ENCODE results near the gene MYO1H. TPM values are rescaled to one million over a fixed set of nuclear protein-coding genes. Genes with fewer than 3 reads are reported as not detected.
"Not testable (repeated sequence)": the region's sequence is repeated elsewhere in the genome, so short reads cannot be mapped to it uniquely, and the experiment has no call there.

MYO1H gene
- total RNA-seq, 1 donor from 2014 or later = 4.4 TPM

DNA sequence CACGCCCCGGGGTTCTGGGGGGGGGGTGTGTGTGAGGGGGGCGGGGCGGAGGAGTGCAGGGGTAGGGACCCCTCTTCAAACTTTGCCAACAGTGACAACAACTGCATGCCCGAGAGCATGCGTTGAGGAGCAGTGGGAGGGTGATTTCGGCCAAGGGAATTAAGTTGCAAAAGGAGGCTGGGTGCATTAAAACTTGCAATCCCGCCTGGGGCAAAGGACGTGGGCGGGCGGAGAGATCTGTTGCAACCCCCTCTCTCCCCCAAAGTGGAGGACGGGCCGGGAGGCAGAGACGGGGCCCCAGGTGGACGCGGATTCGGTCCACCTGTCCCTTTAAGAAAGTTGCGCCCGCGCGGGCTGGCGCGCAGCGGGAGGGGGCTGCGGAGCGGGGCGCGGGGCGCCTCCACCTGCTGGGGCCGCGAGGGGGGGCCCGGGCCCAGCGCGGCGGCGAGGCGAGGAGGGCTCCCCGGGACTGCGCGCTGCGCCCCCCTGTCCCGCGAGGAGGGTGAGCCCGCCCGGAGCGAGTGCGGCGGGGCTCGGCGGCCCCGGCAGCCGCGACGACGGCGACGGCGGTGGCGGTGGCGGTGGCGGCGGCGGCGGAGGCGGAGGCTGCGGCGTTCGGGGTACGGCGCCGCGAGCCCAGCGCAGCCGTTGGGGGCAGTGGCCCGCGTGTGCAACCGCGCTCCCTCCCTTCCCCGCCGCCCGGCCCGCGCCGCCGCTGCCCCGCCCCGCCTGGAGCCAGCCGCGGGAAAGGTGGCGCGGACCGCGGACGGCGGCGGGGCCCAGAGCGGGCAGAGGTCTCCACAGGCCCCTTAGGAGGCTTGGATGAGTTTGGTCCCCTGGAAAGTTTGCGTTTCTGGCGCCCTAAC, 38.1 kb upstream of the MYO1H start:
- peak overlapping the region; percentile 92 for H3K4me3 Mint-ChIP-seq (ENCODE audit: unreplicated experiment)
- H3K27me3 Mint-ChIP-seq (ENCODE audit: unreplicated experiment) = peaks cover 15% of the 10 kb centered on the region
- no peak overlapping the region for H3K27ac Mint-ChIP-seq (ENCODE audit: unreplicated experiment)
- TF ChIP-seq, protein P1, sequence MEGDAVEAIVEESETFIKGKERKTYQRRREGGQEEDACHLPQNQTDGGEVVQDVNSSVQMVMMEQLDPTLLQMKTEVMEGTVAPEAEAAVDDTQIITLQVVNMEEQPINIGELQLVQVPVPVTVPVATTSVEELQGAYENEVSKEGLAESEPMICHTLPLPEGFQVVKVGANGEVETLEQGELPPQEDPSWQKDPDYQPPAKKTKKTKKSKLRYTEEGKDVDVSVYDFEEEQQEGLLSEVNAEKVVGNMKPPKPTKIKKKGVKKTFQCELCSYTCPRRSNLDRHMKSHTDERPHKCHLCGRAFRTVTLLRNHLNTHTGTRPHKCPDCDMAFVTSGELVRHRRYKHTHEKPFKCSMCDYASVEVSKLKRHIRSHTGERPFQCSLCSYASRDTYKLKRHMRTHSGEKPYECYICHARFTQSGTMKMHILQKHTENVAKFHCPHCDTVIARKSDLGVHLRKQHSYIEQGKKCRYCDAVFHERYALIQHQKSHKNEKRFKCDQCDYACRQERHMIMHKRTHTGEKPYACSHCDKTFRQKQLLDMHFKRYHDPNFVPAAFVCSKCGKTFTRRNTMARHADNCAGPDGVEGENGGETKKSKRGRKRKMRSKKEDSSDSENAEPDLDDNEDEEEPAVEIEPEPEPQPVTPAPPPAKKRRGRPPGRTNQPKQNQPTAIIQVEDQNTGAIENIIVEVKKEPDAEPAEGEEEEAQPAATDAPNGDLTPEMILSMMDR (IDR thresholded peaks at IDR 0.05; ENCODE audit: unreplicated experiment) = no peak
- no peaks in the 10 kb centered on the region for H3K9me3 Mint-ChIP-seq (ENCODE audit: unreplicated experiment)
- H3K36me3 Mint-ChIP-seq (ENCODE audit: low read depth, unreplicated experiment) = peaks cover 4% of the 10 kb centered on the region
- peaks cover 6% of the 10 kb centered on the region for H3K4me1 Mint-ChIP-seq (ENCODE audit: unreplicated experiment)
- DNase-seq (ENCODE audit: low spot score) = no peak

DNA sequence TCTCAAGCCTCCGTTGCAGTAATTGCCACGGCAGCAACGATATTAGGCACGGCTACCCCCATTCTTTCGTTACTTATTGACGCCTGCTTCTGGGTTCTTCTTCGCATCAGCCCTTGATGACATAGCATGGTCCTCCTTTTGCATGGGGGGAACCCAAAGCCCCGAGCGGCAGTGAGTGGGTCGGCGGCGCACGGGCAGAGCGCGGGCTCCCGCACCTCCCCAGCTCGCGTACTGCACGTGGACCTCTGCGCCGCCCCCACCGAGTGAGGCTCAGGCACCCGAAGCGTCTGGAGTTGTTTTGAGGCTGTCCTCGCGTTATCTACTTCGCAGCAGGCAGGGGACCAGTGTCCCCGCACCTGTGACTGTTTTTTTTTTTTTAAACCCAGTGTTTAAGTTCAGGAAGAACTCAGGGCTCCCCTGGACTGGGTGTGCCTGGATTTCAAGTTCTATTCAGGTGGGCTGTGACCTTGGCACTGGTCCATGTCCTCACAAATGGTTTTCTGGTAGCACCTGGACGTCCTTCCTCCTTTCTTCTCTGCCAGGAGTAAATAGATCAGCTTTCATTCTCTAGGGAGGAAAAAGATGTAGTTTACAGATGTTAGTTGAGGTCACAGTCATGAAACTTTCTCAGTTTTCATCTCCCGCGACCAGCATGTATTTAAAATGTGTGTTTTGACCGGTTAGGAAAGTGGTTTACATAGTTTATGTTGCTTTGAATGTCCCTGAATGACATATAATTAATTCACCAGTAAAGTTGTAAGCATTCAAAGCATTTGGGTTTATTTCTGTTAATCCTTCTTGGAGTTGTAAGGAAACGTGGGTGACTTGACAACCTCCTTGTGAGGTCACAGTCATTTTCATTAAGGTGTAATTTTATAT, 37.2 kb upstream of the MYO1H start:
- no peak overlapping the region for H3K27ac Mint-ChIP-seq (ENCODE audit: unreplicated experiment)
- peaks cover 15% of the 10 kb centered on the region for H3K27me3 Mint-ChIP-seq (ENCODE audit: unreplicated experiment)
- DNase-seq (ENCODE audit: low spot score) = no peak

DNA sequence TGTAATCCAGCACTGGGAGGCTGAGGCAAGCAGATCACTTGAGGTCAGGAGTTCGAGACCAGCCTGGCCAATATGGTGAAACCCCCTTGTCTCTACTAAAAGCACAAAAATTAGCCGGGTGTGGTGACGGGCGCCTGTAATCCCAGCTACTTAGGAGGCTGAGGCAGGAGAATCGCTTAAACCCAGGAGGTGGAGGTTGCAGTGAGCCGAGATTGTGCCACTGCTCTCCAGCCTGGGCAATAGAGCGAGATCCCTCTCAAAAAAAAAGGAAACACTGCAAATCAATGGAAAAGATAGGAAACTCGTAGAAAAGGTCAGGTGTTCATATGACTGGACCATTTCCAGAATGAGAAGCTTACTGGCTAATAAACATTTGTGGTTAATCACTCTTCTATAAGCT, 26.4 kb upstream of the MYO1H start:
- not testable (repeated sequence) for H3K4me3 Mint-ChIP-seq (ENCODE audit: unreplicated experiment); H3K36me3 Mint-ChIP-seq (ENCODE audit: low read depth, unreplicated experiment)

More for the DNA sequence above, 37.2 kb upstream of the MYO1H start:
- peaks cover 4% of the 10 kb centered on the region for H3K36me3 Mint-ChIP-seq (ENCODE audit: low read depth, unreplicated experiment)
- H3K9me3 Mint-ChIP-seq (ENCODE audit: unreplicated experiment) = no peaks in the 10 kb centered on the region
- peaks cover 6% of the 10 kb centered on the region for H3K4me1 Mint-ChIP-seq (ENCODE audit: unreplicated experiment)
- peak overlapping the region; percentile 77 for H3K4me3 Mint-ChIP-seq (ENCODE audit: unreplicated experiment)
- TF ChIP-seq, protein P1 (IDR thresholded peaks at IDR 0.05; ENCODE audit: unreplicated experiment) = no peak

DNA sequence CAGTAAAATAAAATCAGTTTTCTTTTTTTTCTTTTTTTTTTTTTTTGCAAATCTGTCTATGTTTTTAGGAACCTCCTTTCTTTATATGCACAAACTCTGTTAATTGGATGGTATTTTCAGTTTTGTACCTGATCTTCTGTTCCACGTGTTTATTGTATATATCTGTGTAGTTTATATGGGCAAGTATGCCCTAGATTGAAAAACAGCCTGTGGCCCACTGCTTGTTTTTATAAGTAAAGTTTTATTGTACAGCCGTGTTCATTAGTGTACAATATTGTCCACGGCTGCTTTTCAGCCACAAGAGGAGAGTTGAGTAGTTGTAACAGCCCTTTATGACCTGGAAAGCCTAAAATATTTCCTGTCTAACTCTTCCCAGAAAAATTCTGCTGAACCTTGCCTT, 18.7 kb upstream of the MYO1H start:
- TF ChIP-seq, protein P1 (IDR thresholded peaks at IDR 0.05; ENCODE audit: unreplicated experiment) = no peak
- no peak for DNase-seq (ENCODE audit: low spot score)
- Mint-ChIP-seq H3K9me3 (ENCODE audit: unreplicated experiment) (no peaks in the 10 kb centered on the region), H3K27ac (ENCODE audit: unreplicated experiment) (no peak overlapping the region), H3K36me3 (ENCODE audit: low read depth, unreplicated experiment) (no peaks in the 10 kb centered on the region), H3K4me1 (ENCODE audit: unreplicated experiment) (no peaks in the 10 kb centered on the region), H3K27me3 (ENCODE audit: unreplicated experiment) (no peaks in the 10 kb centered on the region), H3K4me3 (ENCODE audit: unreplicated experiment) (no peak overlapping the region)

More for the DNA sequence above, 26.4 kb upstream of the MYO1H start:
- not testable (repeated sequence) for H3K27me3 Mint-ChIP-seq (ENCODE audit: unreplicated experiment); H3K27ac Mint-ChIP-seq (ENCODE audit: unreplicated experiment); H3K9me3 Mint-ChIP-seq (ENCODE audit: unreplicated experiment); DNase-seq (ENCODE audit: low spot score); H3K4me1 Mint-ChIP-seq (ENCODE audit: unreplicated experiment)

DNA sequence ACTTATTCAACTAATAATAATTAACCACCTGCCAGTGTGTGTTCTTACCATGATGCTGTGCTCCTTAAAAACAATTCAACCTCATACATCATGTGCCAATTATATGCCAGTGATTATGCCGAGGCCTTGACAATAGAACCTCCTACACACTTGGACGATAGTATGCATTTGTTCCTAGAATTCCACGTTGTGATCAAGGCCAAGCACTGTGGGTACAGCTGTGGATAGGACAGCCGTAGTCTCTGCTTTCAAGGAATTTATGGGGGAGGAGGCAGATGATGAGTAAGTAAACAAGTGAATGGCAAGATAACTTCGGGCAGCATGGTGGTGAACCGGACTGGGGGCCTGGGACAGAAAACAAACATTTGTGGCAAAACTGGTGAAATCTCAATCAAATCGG, 18.0 kb upstream of the MYO1H start:
- no peaks in the 10 kb centered on the region for H3K36me3 Mint-ChIP-seq (ENCODE audit: low read depth, unreplicated experiment)
- no peaks in the 10 kb centered on the region for H3K27me3 Mint-ChIP-seq (ENCODE audit: unreplicated experiment)
- DNase-seq (ENCODE audit: low spot score) = no peak
- H3K27ac Mint-ChIP-seq (ENCODE audit: unreplicated experiment) = no peak overlapping the region
- TF ChIP-seq, protein P1 (IDR thresholded peaks at IDR 0.05; ENCODE audit: unreplicated experiment) = no peak
- no peak overlapping the region for H3K4me3 Mint-ChIP-seq (ENCODE audit: unreplicated experiment)
- no peaks in the 10 kb centered on the region for H3K4me1 Mint-ChIP-seq (ENCODE audit: unreplicated experiment)
- H3K9me3 Mint-ChIP-seq (ENCODE audit: unreplicated experiment) = no peaks in the 10 kb centered on the region
